Right ventricle myocardium superior (tissue), 1 donor: ENCODE measurements around the gene ERAP2. TPM values are rescaled to one million over a fixed set of nuclear protein-coding genes. Genes with fewer than 3 reads are reported as not detected.
A peak's percentile ranks its signal among the peaks of the same experiment; 100 is the strongest.
"Not testable (repeated sequence)": the region's sequence is repeated elsewhere in the genome, so short reads cannot be mapped to it uniquely, and the experiment has no call there.

Experiments used
- ATAC-seq: fragments of 200-7000 bp; cut with Tn5 transposase; one replicate; pipeline ENCODE4 v1.9.1; 2020; ENCODE audit warnings: mild to moderate bottlenecking; ENCODE audit not compliant: poor library complexity
- DNase-seq: peaks from one replicate; pipeline ENCODE4 v3.0.0-alpha.2; 2020
- intact Hi-C: fragments of 100-400 bp; cut with DNase I; formaldehyde crosslinking; loops from one replicate; pipeline ENCODE4 v1.11.2; 2022
- total RNA-seq: library from RNA; stranded (reverse); fragmentation: NEBNext Ultra II Directional; extraction: Animal tissue kit (Norgen Biotek cat#: 25700); gene quantifications from one replicate; pipeline ENCODE4 v1.2.1, GENCODE V29; 2021
- donor health status: DM: no; HTN: yes; CAD: no; lungs with severe emphysema.

Gene ERAP2
- total RNA-seq, 1 donor from 2014 or later, result 5.3 TPM

- DNase-seq (no peak), ATAC-seq (no peak)
- intact Hi-C loops, result no loop called here
Measured at GRCh38 chr5:96859375-96859774, 16.9 kb upstream of the ERAP2 start.

DNA sequence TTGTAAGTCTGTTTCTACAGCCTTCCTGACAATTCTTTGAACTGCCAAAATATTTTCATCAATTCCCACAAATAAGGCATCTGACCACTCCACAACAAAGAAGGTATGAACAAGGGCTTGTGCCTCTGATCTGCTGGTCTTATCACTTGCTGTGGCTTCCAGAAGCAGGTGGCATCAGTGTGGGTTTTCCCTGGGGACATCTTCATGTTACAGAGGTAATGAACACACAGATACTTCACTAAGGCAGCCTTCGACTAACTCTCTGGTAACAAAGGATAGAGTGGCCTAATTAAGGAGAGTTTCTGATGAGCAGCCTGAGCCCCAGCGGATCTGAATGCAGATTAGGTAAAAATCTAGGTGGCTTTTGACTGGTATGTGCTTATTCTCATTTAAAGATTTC, 15.2 kb upstream of the ERAP2 start:
- DNase-seq (no peak), ATAC-seq (no peak)
- intact Hi-C loops, result no loop called here

GRCh38 chr5:96863114-96863513, 13.2 kb upstream of the ERAP2 start:
- intact Hi-C loops, result no loop called here
- ATAC-seq (no peak), DNase-seq (no peak)

DNA sequence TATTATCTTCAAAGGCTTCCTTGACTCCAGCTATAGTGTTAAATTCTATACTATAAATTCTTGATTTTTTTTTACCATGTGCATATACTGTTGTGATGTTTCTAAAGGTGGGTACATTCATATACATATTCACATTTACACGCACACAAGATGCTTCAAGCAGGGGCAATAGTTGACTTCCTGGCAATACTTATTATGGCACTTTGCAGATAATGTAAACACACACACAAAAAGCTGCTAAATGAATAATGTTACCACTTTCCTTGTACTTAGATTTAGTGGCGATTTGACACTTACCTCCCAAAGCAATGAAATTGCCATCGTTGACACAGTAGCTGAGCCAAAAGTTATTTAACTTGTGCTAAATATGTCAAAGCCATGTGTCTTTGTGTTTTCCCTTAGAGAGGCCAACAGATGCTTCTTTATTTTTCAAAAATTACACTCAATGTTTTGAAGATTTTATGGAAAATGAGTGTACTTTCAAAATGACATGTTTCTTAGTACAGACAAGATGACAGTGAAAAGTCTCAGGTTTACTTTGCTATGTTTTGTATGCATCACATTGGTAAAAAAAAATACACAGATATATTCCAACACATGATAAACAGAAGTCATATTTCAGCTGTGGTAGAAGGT, 12.2 kb upstream of the ERAP2 start:
- ATAC-seq (no peak), DNase-seq (no peak)
- intact Hi-C loops, result no loop called here

DNA sequence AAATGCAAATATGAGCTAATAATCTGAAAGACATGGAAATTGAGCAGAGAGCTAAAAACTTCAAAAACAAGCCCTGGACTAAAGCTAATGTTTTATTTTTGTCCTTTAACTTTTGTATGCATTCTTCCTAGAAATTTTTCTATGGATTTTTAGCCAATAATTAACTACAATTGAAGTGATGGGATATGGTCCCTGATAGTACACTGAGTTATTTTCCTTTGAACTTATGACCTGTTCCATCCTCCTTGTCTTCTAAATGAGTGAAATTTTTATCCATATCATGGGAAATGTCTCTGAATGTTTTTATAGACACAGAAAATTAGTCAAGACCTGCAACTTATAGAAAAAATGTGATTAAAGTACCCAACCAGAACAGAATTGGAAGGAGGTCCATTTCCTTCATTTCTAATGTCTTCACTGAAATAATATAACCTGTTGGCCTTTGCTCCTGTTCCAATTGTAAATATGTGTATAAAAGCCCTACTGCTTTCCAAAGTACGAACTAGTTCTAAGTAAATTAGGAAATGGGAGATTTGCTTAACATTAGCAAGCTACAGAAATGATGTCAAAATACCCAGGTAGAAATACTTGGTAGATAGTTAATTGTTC, 11.3 kb upstream of the ERAP2 start:
- DNase-seq (no peak), ATAC-seq (no peak)
- intact Hi-C loops, result loop anchor here (5.0 kb wide), 1 partner anchor 297 kb away; no protein-coding TSS in a partner anchor

- DNase-seq (no peak), ATAC-seq (peak; percentile 95)
- intact Hi-C loops, result loop anchor here (5.0 kb wide), 1 partner anchor 294 kb away; no protein-coding TSS in a partner anchor
Measured at GRCh38 chr5:96868603-96869371, 7.5 kb upstream of the ERAP2 start.

DNA sequence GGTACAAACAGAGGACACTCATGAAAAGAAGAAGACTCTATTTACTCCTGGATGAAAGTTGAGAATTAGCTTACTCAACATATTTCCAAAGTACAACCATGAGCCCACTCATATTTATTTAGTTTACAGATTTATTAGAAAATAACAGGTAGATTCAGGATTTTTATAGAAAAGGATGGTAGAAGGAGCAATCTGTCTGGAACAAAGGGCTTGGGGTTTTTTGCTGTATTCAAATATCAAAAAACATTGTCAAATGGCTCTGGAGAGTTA, 7.0 kb upstream of the ERAP2 start:
- intact Hi-C loops, result loop anchor here (5.0 kb wide), 1 partner anchor 293 kb away; no protein-coding TSS in a partner anchor
- ATAC-seq (no peak), DNase-seq (no peak)

- no peak for ATAC-seq
- intact Hi-C loops, result loop anchor here (10.0 kb wide), 1 partner anchor 114 kb away; no protein-coding TSS in a partner anchor
- no peak for DNase-seq
Measured at GRCh38 chr5:96870094-96871026, 5.9 kb upstream of the ERAP2 start.

- intact Hi-C loops, result loop anchor here (10.0 kb wide), 1 partner anchor 114 kb away; no protein-coding TSS in a partner anchor
- DNase-seq, result no peak
- no peak for ATAC-seq
Measured at GRCh38 chr5:96871027-96871399, 5.3 kb upstream of the ERAP2 start.

- intact Hi-C loops, result loop anchor here (10.0 kb wide), 1 partner anchor 113 kb away; no protein-coding TSS in a partner anchor
- no peak for DNase-seq
- no peak for ATAC-seq
Measured at GRCh38 chr5:96871686-96872085, 4.6 kb upstream of the ERAP2 start.

- no peak for DNase-seq
- intact Hi-C loops, result loop anchor here (10.0 kb wide), 1 partner anchor 111 kb away; no protein-coding TSS in a partner anchor
- no peak for ATAC-seq
Measured at GRCh38 chr5:96873449-96873848, 2.9 kb upstream of the ERAP2 start.

DNA sequence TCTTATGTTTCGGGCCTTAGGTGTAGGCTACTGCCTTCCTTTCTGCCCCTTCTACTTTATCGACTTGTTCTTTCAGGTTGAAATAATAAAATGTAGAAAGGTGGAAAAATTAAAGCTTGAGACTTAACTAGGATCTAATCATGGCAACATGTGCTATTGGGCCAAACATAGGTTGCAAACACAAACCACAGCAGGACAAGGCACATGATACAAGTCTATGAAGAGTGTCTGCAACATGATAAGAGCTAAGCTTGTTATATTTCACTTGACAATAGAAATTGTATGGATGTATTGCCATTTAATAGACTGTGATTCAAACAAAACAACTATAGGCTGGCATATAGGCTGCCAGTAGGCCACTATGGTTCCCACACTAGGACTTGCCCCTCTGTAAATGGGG, 1.7 kb upstream of the ERAP2 start:
- intact Hi-C loops, result loop anchor here (10.0 kb wide), 1 partner anchor 110 kb away; no protein-coding TSS in a partner anchor
- ATAC-seq (no peak), DNase-seq (no peak)

DNA sequence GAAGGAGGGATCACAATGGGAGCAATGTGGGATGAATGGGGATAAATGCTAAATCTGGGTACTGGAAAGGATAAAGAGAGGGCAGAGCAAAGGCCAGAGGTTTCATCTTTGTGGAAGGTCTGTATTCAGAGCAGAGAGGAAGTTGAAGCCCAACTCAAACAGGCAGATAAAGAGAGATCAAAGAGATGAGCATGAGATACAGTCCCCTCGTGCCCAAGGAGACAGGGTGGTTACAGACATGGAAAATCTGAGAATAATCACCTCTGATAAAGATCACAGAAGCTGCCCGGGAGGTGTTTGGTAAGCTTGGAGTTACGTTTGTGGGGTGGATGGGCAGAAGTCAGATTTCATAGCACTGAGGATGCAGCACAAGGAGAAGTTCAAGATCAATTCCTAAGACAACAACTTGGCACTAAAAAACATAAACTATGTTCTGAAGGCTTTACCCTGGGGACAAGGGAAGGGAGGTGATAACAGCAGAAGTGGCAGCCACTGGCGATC, 459 bp upstream of the ERAP2 start:
- DNase-seq, result no peak
- intact Hi-C loops, result loop anchor here (10.0 kb wide), 1 partner anchor 109 kb away; no protein-coding TSS in a partner anchor
- ATAC-seq, result peak; percentile 44

DNA sequence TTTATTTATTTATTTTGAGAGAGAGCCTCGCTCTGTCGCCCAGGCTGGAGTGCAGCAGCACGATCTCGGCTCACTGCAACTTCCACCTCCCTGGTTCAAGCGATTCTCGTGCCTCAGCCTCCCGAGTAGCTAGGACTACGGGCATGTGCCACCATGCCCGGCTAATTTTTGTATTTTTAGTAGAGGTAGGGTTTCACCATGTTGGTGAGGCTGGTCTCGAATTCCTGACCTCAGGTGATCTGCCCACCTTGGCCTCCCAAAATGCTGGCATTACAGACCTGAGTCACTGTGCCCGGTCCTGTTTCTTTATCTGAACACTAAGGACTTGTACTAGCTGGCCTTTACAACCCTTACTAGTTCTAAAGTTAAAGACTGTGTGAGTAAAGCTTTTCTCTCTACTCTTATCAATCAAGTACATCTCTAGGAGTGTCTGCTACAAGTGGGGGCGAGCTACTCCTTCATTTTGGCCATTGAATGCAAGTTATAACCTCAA, 723 bp downstream of the ERAP2 start:
- not testable (repeated sequence) for DNase-seq
- intact Hi-C loops, result loop anchor here (10.0 kb wide), 1 partner anchor 108 kb away; no protein-coding TSS in a partner anchor
- ATAC-seq, result peak; percentile 54

- no peak for ATAC-seq
- intact Hi-C loops, result loop anchor here (10.0 kb wide), 1 partner anchor 105 kb away; no protein-coding TSS in a partner anchor
Measured at GRCh38 chr5:96879665-96880064, 3.4 kb downstream of the ERAP2 start.

GRCh38 chr5:96880444-96881164, 4.3 kb downstream of the ERAP2 start:
- intact Hi-C loops, result no loop called here
- ATAC-seq, result no peak
- no peak for DNase-seq

More at GRCh38 chr5:96879665-96880064, 3.4 kb downstream of the ERAP2 start:
- DNase-seq, result no peak

DNA sequence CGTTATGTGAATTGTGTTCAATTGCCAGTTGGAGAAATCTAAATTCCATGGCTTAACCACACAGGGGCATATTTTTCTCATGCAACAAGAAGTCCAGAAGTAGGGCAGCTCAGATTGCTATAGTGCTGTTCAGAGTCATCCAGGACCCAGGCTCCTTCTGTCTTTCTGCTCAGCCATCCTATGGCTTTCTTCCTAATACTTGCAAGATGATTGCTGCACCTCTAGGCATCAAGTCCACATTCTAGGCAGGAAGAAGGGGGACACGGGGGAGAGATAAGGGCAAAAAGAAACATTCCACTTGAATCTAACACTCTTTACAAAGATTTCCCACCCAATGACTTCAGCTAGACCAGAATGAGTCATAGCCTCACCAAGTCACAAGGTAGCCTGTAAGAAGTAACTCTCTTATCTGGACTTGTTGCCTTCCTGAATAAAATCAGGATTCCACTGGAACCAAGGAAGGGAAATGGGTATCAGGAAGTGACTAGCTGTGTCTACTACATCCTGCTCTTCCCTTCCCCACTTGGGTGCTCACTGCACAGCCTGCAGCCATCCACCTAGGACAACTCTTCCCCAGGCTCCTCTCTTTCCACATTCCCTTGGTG, 5.3 kb downstream of the ERAP2 start:
- intact Hi-C loops, result no loop called here
- DNase-seq (no peak), ATAC-seq (no peak)
